NB4 (cell line): Measurements from ENCODE around the gene GNMT.
"Not testable (repeated sequence)": the region's sequence is repeated elsewhere in the genome, so short reads cannot be mapped to it uniquely, and the experiment has no call there.

Experiments used
- MYC ChIP-seq: IDR thresholded peaks from 2 replicates; pipeline ENCODE4 v1.6.1; 2011; ENCODE audit warnings: low read depth, low read length
- POLR2A ChIP-seq: IDR thresholded peaks from 2 replicates; pipeline ENCODE4 v1.6.1; 2011; ENCODE audit warnings: mild to moderate bottlenecking; ENCODE audit not compliant: insufficient read length; ENCODE audit errors: extremely low read depth
- TF ChIP-seq, protein P1 (sequence below): IDR thresholded peaks from one replicate; pipeline ENCODE4 v1.5.1; 2012; ENCODE audit warnings: low read depth, low read length
- TF ChIP-seq, protein P2 (sequence below): IDR thresholded peaks from 2 replicates; pipeline ENCODE4 v1.6.1; 2011; ENCODE audit warnings: low read depth, low read length

DNA sequence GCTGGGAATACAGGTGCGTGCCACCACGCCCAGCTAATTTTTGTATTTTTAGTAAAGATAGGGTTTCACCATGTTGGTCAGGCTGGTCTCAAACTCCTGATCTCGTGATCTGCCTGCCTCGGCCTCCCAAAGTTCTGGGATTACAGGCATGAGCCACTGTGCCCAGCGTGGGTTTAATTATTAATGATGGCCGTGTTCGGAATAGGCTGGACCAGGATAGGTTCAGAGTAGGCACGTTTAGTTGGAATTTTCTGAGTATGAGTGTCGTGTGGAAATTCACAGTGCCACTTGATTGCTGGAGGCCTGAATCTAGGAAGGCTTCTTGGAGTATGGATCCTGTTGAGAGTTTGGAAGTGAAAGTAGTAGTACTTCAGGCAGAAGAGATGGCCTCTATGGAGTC lies 37.7 kb downstream of the GNMT start:
- TF ChIP-seq, protein P1, sequence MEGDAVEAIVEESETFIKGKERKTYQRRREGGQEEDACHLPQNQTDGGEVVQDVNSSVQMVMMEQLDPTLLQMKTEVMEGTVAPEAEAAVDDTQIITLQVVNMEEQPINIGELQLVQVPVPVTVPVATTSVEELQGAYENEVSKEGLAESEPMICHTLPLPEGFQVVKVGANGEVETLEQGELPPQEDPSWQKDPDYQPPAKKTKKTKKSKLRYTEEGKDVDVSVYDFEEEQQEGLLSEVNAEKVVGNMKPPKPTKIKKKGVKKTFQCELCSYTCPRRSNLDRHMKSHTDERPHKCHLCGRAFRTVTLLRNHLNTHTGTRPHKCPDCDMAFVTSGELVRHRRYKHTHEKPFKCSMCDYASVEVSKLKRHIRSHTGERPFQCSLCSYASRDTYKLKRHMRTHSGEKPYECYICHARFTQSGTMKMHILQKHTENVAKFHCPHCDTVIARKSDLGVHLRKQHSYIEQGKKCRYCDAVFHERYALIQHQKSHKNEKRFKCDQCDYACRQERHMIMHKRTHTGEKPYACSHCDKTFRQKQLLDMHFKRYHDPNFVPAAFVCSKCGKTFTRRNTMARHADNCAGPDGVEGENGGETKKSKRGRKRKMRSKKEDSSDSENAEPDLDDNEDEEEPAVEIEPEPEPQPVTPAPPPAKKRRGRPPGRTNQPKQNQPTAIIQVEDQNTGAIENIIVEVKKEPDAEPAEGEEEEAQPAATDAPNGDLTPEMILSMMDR, result not testable (repeated sequence)
- TF ChIP-seq, protein P2, sequence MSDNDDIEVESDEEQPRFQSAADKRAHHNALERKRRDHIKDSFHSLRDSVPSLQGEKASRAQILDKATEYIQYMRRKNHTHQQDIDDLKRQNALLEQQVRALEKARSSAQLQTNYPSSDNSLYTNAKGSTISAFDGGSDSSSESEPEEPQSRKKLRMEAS, result not testable (repeated sequence)
- TF ChIP-seq POLR2A, MYC: not testable (repeated sequence)
